Glutamatergic neuron (in vitro differentiated cells): ENCODE results near the gene CNRIP1. TPM values are rescaled to one million over a fixed set of nuclear protein-coding genes. Genes with fewer than 3 reads are reported as not detected.
A peak's percentile ranks its signal among the peaks of the same experiment; 100 is the strongest.

Experiments
- DNase-seq: peaks from one replicate; pipeline ENCODE4 v3.0.0; 2022
- H3K27ac Mint-ChIP-seq: one replicate; pipeline ENCODE4 v1.8.0; 2020; ENCODE audit warnings: mild to moderate bottlenecking, mixed read lengths, inconsistent platforms; ENCODE audit not compliant: unreplicated experiment
- H3K27me3 Mint-ChIP-seq: one replicate; pipeline ENCODE4 v1.8.0; 2020; ENCODE audit warnings: mild to moderate bottlenecking, moderate library complexity, mixed read lengths, inconsistent platforms; ENCODE audit not compliant: unreplicated experiment
- H3K36me3 Mint-ChIP-seq: one replicate; pipeline ENCODE4 v1.8.0; 2020; ENCODE audit warnings: mild to moderate bottlenecking, mixed read lengths, inconsistent platforms; ENCODE audit not compliant: unreplicated experiment
- H3K4me1 Mint-ChIP-seq: one replicate; pipeline ENCODE4 v1.8.0; 2020; ENCODE audit warnings: mild to moderate bottlenecking, low read depth, mixed read lengths, inconsistent platforms; ENCODE audit not compliant: unreplicated experiment
- H3K4me3 Mint-ChIP-seq: one replicate; pipeline ENCODE4 v1.8.0; 2020; ENCODE audit warnings: mild to moderate bottlenecking, mixed read lengths, inconsistent platforms; ENCODE audit not compliant: unreplicated experiment
- H3K9me3 Mint-ChIP-seq: one replicate; pipeline ENCODE4 v1.8.0; 2020; ENCODE audit warnings: mild to moderate bottlenecking, moderate library complexity, mixed read lengths, inconsistent platforms; ENCODE audit not compliant: unreplicated experiment
- CTCF ChIP-seq: fragments of 200-600 bp; sonication (generic); IDR thresholded peaks from one replicate; pipeline ENCODE4 v1.5.0; 2021; ENCODE audit not compliant: partially characterized antibody, unreplicated experiment
- total RNA-seq: library from RNA; stranded (reverse); fragmentation: NEBNext Ultra II Directional; extraction: Animal tissue kit (Norgen Biotek cat#: 25700); gene quantifications from one replicate; pipeline ENCODE4 v1.2.1, GENCODE V29; 2021; ENCODE audit not compliant: unreplicated experiment

The CNRIP1 gene
- total RNA-seq, 1 donor from 2014 or later, result 28.0 TPM

DNA sequence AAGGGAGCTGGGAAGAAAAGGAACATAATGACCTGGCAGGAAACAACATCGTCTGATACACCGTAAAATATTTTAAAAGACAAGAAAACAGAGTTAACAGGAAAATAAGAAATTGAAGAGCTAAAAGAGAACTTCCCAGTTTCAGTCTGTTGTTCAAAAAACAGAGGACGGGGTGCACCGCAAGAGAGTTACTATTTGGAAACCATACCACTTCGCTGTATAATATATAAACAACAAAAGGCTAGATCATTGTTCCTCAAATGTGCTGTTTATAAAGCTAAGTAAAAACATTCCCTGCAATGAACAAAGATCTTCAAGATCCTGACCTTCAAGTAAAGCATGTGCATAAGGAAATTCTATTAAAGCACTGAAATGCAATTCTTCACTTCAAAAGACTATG, 69.6 kb downstream of the CNRIP1 start:
- DNase-seq, result no peak
- Mint-ChIP-seq H3K27me3 (peaks cover 11% of the 10 kb centered on the region), H3K9me3 (peaks cover 9% of the 10 kb centered on the region), H3K27ac (peak overlapping the region; percentile 9), H3K4me3 (peak overlapping the region; percentile 88), H3K4me1 (peaks cover 9% of the 10 kb centered on the region), H3K36me3 (no peaks in the 10 kb centered on the region)
- TF ChIP-seq CTCF, result no peak

- no peaks in the 10 kb centered on the region for H3K36me3 Mint-ChIP-seq
- no peak for TF ChIP-seq CTCF
- H3K9me3 Mint-ChIP-seq, result peaks cover 7% of the 10 kb centered on the region
- peaks cover 11% of the 10 kb centered on the region for H3K27me3 Mint-ChIP-seq
- DNase-seq, result no peak
- no peak overlapping the region for H3K4me3 Mint-ChIP-seq
- H3K4me1 Mint-ChIP-seq, result peaks cover 7% of the 10 kb centered on the region
- H3K27ac Mint-ChIP-seq, result no peak overlapping the region
Measured at GRCh38 chr2:68248806-68249205, 70.9 kb downstream of the CNRIP1 start.

DNA sequence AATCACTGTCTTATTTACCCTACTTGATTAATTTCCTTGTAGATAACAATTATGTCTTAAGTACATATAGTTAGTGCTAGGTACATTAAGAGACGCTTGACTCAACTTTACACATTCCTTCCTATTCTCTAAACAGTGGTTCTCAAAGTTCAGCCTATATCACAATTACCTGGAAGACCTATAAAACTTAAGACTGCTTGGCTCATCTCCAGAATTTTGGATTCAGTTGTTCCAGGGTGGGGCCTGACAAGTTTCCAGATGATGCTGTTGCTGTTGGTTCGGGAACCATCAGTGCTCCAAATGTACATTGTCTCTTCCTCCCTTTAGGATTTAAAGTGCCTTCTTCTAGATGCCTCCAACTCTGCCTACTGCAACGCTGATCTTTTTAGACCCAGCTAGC, 71.4 kb downstream of the CNRIP1 start:
- no peak overlapping the region for H3K4me3 Mint-ChIP-seq
- H3K9me3 Mint-ChIP-seq, result peaks cover 7% of the 10 kb centered on the region
- no peak for DNase-seq
- no peak overlapping the region for H3K27ac Mint-ChIP-seq
- H3K4me1 Mint-ChIP-seq, result peaks cover 7% of the 10 kb centered on the region
- H3K27me3 Mint-ChIP-seq, result peaks cover 11% of the 10 kb centered on the region
- H3K36me3 Mint-ChIP-seq, result no peaks in the 10 kb centered on the region
- no peak for TF ChIP-seq CTCF

DNA sequence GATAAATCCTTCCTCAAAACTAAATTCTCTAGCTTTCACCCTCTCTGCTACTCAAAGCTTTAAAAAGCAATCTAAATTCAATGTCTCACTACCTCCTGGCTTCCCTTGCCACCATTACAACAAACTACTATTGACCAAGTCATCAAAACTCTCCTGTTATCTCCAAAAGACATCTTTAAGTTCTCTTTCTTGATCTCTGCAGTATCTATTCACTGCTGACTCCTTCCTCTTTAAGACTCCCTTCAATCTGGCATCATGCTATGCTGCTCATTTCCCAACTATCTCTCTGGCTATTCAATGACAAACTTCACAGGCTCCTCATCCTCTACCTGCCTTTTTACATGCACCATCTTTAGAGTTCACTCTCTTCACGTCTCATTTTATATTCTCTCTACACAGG, 73.4 kb downstream of the CNRIP1 start:
- Mint-ChIP-seq H3K4me1 (peaks cover 7% of the 10 kb centered on the region), H3K36me3 (no peaks in the 10 kb centered on the region), H3K4me3 (no peak overlapping the region), H3K9me3 (peaks cover 5% of the 10 kb centered on the region), H3K27me3 (peaks cover 6% of the 10 kb centered on the region), H3K27ac (no peak overlapping the region)
- TF ChIP-seq CTCF, result no peak
- no peak for DNase-seq

DNA sequence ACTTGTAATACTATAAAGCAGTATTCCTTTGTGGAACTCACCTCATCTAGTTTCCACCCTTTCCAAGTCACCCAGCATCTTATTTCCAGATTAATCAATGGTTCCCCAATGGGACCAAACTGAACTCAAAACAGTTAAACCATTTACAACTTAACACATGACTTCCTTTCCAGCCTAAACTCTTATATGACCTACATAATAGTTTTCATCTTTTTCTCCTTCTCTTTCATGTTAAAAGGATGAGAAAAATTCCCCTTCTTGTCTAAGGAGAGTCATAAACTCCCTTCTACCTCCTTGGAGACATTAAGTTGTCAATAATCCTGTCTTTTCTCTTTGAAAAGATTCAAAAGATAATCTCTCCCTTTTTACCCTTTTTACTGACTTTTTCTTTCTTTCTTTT, 74.1 kb downstream of the CNRIP1 start:
- Mint-ChIP-seq H3K27ac (no peak overlapping the region), H3K27me3 (no peaks in the 10 kb centered on the region), H3K36me3 (no peaks in the 10 kb centered on the region), H3K9me3 (no peaks in the 10 kb centered on the region), H3K4me3 (no peak overlapping the region), H3K4me1 (peaks cover 13% of the 10 kb centered on the region)
- TF ChIP-seq CTCF, result no peak
- DNase-seq, result no peak
